Common myeloid progenitor, CD34-positive (primary cell): Measurements from ENCODE around the gene ZNF777.
"Not testable (repeated sequence)": the region's sequence is repeated elsewhere in the genome, so short reads cannot be mapped to it uniquely, and the experiment has no call there.

Source experiments
- CTCF ChIA-PET: fragments of 350-600 bp; sonication (Branson Sonifier 250); formaldehyde crosslinking; loops from one replicate; lab custom pipeline; 2021; ENCODE audit warnings: antibody characterized with exemption; lab: Charles Lee
- POLR2A ChIA-PET: fragments of 350-600 bp; sonication (Branson Sonifier 250); formaldehyde crosslinking; loops from one replicate; lab custom pipeline; 2021; ENCODE audit warnings: antibody characterized with exemption; lab: Charles Lee
- DNase-seq, 3 donors: peaks; one replicate each; pipeline versions ENCODE4 v3.0.0 to v3.0.0-alpha.2; 2013
- H3K27ac ChIP-seq, 2 experiments: 1 replicate in 1 of 2; 2 replicates in 1 of 2; pipeline ENCODE4 v1.7.0; 2013; ENCODE audit warnings: inconsistent platforms in 2 of 2, low read length in 2 of 2, mild to moderate bottlenecking in 2 of 2, low read depth in 1 of 2, moderate library complexity in 1 of 2; ENCODE audit not compliant: severe bottlenecking in 2 of 2, insufficient read depth in 1 of 2, poor library complexity in 1 of 2
- H3K27me3 ChIP-seq, 5 experiments: replicated peaks in 2 of 5; 1 replicate in 3 of 5; 2 replicates in 2 of 5; pipeline versions ENCODE4 v1.6.1 to v1.7.0; 2013; ENCODE audit warnings: low read length in 4 of 5, mild to moderate bottlenecking in 2 of 5, moderate library complexity in 2 of 5, inconsistent platforms in 1 of 5; ENCODE audit not compliant: insufficient read depth in 5 of 5, control insufficient read depth in 4 of 5
- H3K36me3 ChIP-seq, 4 experiments: 1 replicate in 2 of 4; 2 replicates in 2 of 4; pipeline versions ENCODE4 v1.6.1 to v1.7.0; 2013; ENCODE audit warnings: low read length in 3 of 4, control low read depth in 1 of 4, mild to moderate bottlenecking in 1 of 4; ENCODE audit not compliant: control insufficient read depth in 4 of 4, insufficient read depth in 4 of 4
- H3K4me1 ChIP-seq, 4 experiments: 1 replicate in 3 of 4; 2 replicates in 1 of 4; pipeline versions ENCODE4 v1.6.1 to v1.7.1; 2013; ENCODE audit warnings: low read length in 3 of 4, mild to moderate bottlenecking in 3 of 4, control low read depth in 1 of 4, inconsistent platforms in 1 of 4, moderate library complexity in 1 of 4; ENCODE audit not compliant: control insufficient read depth in 4 of 4, insufficient read depth in 4 of 4; ENCODE audit errors: control extremely low read depth in 1 of 4
- H3K4me3 ChIP-seq, 7 experiments: 1 replicate in 4 of 7; 2 replicates in 3 of 7; pipeline versions ENCODE4 v1.5.1 to v1.7.0; 2013; ENCODE audit warnings: mild to moderate bottlenecking in 7 of 7, low read length in 6 of 7, moderate library complexity in 6 of 7, inconsistent platforms in 2 of 7, low read depth in 2 of 7, control low read depth in 1 of 7; ENCODE audit not compliant: insufficient read depth in 4 of 7, control insufficient read depth in 1 of 7; ENCODE audit errors: extremely low read depth in 1 of 7
- H3K9me3 ChIP-seq, 5 experiments: 1 replicate in 4 of 5; 2 replicates in 1 of 5; pipeline versions ENCODE4 v1.6.1 to v1.7.1; 2013; ENCODE audit warnings: low read length in 4 of 5, mild to moderate bottlenecking in 2 of 5, inconsistent platforms in 1 of 5, low read depth in 1 of 5, moderate library complexity in 1 of 5; ENCODE audit not compliant: control insufficient read depth in 4 of 5, insufficient read depth in 2 of 5; ENCODE audit errors: control extremely low read depth in 1 of 5
- WGBS: methylation state at CpG from one replicate; pipeline ENCODE4 v1.1.5; 2013; ENCODE audit not compliant: insufficient coverage; 5-methylcytosine and 5-hydroxymethylcytosine counted together

The ZNF777 gene

DNA sequence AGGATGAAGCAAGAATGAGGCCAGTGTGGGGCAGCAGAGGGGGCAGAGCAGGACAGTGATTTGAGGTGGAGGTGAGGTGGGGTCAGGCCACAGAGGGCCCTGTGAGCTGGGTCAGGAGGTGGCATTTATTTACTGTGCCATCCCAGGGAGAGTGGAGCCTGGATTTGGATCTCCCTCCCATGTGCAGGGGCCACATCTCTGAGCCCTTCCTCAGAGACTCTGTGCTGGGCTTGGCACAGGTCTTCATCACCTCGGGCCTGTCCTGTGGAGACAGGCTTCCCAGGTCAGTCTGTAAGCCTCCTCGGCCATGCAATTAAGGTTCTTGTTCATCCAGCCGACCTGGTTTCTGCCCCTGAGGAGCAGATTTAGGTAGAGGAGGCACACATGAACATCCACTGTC, 40.9 kb downstream of the ZNF777 start:
- Histone ChIP-seq H3K36me3 (no peaks in the 10 kb centered on the region), H3K27me3 (peaks cover 0 to 7% (median 4%) of the 10 kb centered on the region in 5 experiments), H3K4me3 (no peak overlapping the region), H3K4me1 (peaks cover 0 to 15% (median 10%) of the 10 kb centered on the region in 4 experiments), H3K9me3 (peaks cover 0 to 5% (median 1%) of the 10 kb centered on the region in 5 experiments), H3K27ac (no peak overlapping the region)
- POLR2A ChIA-PET, result no interaction called here
- WGBS, result 100% methylated on average over 1 of the region's 3 CpGs
- CTCF ChIA-PET, result interaction anchor here (1.9 kb wide), 1 partner anchor 205 kb away, joined by 5 read pairs; no protein-coding TSS in a partner anchor
- DNase-seq, result no peak

DNA sequence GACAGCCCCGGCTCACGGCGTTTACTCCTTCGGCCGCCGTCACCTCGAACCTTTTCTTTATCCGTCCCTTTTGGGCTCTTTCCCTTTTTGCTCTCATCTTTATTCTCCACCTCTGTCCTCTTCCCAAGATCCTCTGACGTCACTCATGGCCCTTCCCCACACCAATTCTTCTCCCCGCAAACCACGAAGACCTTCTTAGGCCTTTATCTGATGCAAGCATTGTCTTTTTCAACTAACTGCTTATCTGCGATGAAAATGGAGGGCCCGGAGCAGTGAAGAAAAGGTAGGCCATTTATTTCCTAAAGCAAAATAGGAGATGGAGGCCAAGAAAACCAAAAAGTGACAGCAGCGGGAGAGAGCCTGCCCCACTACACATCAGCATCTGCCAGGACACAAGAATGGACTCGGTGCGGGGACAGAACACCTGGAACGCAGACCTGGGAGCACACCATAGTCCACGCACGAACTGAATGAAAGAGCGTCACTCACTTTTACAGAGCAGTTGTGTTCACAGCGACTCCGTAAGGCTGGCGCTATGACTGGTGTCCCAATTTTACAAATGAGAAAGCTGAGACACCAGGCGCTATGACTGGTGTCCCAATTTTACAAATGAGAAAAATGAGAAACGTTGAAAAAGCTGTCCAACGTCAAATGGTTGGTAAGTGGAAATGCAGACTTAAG, 45.3 kb downstream of the ZNF777 start:
- H3K27ac ChIP-seq, result peak overlapping the region in 1 of 2 experiments; percentile 46
- no peaks in the 10 kb centered on the region for H3K36me3 ChIP-seq
- CTCF ChIA-PET, result no interaction called here
- 49% methylated on average over 25 of the region's 26 CpGs for WGBS
- H3K9me3 ChIP-seq, result peaks cover 0 to 11% (median 4%) of the 10 kb centered on the region in 5 experiments
- peaks cover 0 to 5% (median 0%) of the 10 kb centered on the region in 4 experiments for H3K4me1 ChIP-seq
- DNase-seq, result peak; percentile 47 to 67 (median 49)
- H3K27me3 ChIP-seq, result peaks cover 2 to 20% (median 11%) of the 10 kb centered on the region in 5 experiments
- POLR2A ChIA-PET, result no interaction called here
- peak overlapping the region in 4 of 7 experiments; percentile 21 to 62 (median 34) for H3K4me3 ChIP-seq

DNA sequence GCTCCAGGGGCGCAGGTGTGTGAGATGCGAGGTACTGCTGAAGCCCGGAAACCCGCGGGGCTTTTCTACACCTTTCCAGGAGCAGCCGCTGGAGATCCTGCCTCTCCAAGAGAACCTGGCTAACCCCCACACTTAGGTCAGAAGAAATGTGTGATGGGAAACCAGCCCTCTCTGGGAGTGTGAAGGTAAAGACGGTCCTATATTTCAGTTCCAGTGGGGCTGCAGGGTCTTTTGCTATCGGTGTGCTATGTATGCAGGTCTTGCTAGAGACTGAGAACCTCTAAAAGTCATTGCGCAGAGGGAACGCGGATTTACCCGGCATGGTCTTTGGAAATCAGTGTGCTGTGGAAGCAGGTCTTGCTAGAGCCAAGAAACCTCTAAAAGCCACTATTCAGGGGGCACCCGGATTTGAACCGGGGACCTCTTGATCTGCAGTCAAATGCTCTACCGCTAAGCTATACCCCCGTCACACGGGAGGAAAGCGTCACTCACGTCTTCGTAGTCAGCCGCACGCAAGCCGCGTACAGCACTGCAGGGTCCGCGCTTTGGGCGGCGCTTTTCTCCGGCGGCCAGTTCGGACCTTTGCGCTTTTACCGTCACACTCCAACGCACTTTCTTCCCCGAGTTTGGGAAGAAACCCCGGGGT, 46.0 kb downstream of the ZNF777 start:
- Histone ChIP-seq H3K9me3 (peaks cover 0 to 11% (median 4%) of the 10 kb centered on the region in 5 experiments), H3K4me3 (peak overlapping the region in 4 of 7 experiments; percentile 21 to 62 (median 34)), H3K4me1 (peaks cover 0 to 5% (median 0%) of the 10 kb centered on the region in 4 experiments), H3K27ac (peak overlapping the region in 1 of 2 experiments; percentile 46), H3K27me3 (peaks cover 2 to 20% (median 11%) of the 10 kb centered on the region in 5 experiments), H3K36me3 (no peaks in the 10 kb centered on the region)
- ChIA-PET POLR2A (no interaction called here), CTCF (interaction anchor here (1.6 kb wide), 1 partner anchor 8 kb away, joined by 4 read pairs; no protein-coding TSS in a partner anchor)
- peak; percentile 65 to 85 (median 76) for DNase-seq
- 9% methylated on average over 35 of the region's 36 CpGs for WGBS

DNA sequence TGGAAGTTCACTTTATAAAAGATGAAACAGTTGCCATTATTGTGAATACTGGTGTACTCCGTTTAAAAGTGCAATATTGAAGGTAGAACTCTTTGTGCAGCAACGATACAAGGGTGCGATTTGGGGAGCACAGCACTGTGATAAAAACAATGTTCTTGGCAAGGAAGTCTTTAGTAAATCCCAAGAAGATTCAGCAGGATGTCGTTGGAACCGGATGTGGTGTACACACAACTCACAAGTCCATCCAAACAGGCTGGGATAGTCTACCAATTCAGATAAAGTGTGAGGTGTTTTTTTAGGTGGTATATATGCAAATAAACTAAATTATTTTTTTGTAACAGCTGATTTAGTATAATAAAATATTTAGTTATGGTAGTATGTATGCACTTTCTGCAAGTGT, 46.7 kb downstream of the ZNF777 start:
- CTCF ChIA-PET, result interaction anchor here (0.5 to 1.6 kb wide), 2 partner anchors 9 to 39 kb away, joined by 3 to 4 read pairs; no protein-coding TSS in a partner anchor

DNA sequence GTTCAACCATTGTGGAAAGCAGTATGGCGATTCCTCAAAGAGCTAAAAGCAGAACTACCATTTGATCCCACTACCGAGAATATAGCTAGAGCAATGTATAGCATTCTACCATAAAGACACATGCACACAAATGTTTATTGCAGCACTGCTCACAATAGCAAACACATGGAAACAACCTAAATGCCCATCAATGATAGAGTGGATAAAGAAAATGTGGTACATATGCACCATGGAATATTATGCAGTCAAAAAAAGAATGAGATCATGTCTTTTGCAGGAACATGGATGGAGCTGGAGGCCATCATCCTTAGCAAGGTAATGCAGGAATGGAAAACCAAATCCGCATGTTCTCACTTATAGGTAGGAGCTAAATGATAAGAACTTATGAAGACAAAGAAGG, 47.8 kb downstream of the ZNF777 start:
- DNase-seq, H3K4me1 ChIP-seq, H3K27ac ChIP-seq, H3K4me3 ChIP-seq, POLR2A ChIA-PET, H3K36me3 ChIP-seq: not testable (repeated sequence)
- 100% methylated on average over 1 of the region's 3 CpGs for WGBS
- CTCF ChIA-PET, result interaction anchor here (1.6 kb wide), 1 partner anchor 10 kb away, joined by 4 read pairs; no protein-coding TSS in a partner anchor
- Histone ChIP-seq H3K9me3 (peaks cover 0 to 11% (median 4%) of the 10 kb centered on the region in 5 experiments), H3K27me3 (peaks cover 2 to 20% (median 11%) of the 10 kb centered on the region in 5 experiments)

More for the DNA sequence above, 46.7 kb downstream of the ZNF777 start:
- DNase-seq, result peak in 2 of 3 donors; percentile 5 to 28
- H3K27me3 ChIP-seq, result peaks cover 2 to 20% (median 11%) of the 10 kb centered on the region in 5 experiments
- no peak overlapping the region for H3K27ac ChIP-seq
- peaks cover 0 to 11% (median 4%) of the 10 kb centered on the region in 5 experiments for H3K9me3 ChIP-seq
- POLR2A ChIA-PET, result no interaction called here
- no peak overlapping the region for H3K4me3 ChIP-seq
- H3K4me1 ChIP-seq, result peaks cover 0 to 5% (median 0%) of the 10 kb centered on the region in 4 experiments
- H3K36me3 ChIP-seq, result no peaks in the 10 kb centered on the region
- WGBS, result 65% methylated on average over 3 of the region's 5 CpGs

DNA sequence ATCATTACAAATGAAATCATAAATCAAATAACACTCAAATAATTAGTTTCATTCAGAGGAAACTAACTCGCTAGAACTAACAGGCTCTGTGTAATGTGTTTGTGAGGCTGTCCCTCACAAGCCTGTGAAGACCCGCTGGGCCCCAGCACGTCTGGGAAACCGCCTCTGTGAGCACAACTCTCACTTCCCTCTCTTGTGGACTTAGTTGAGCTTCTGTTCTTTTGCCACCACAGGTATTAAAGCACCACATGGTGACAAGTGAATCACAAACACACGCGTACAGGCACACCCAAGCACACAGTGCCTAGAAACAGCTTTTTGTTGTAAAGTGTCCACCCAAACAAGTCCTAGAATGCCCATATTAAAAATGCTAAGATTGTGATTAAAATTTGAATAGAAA, 51.0 kb downstream of the ZNF777 start:
- DNase-seq, result no peak
- Histone ChIP-seq H3K4me1 (peaks cover 0 to 4% (median 0%) of the 10 kb centered on the region in 4 experiments), H3K27me3 (peaks cover 2 to 13% (median 8%) of the 10 kb centered on the region in 5 experiments), H3K9me3 (peaks cover 0 to 5% (median 0%) of the 10 kb centered on the region in 5 experiments), H3K27ac (no peak overlapping the region), H3K4me3 (no peak overlapping the region), H3K36me3 (no peaks in the 10 kb centered on the region)
- ChIA-PET POLR2A (no interaction called here), CTCF (interaction anchor here (1.3 kb wide), 1 partner anchor 14 kb away, joined by 4 read pairs; no protein-coding TSS in a partner anchor)
- WGBS, result 100% methylated on average over 2 of the region's 6 CpGs
